Activated naive CD4-positive, alpha-beta T cell treated with anti-CD3 and anti-CD28 coated beads, Interleukin-2, amount 50 U/mL, for 24 hours (primary cell): Measurements from ENCODE around the gene PRR23E.

Source experiments
- H3K27ac Mint-ChIP-seq: one replicate; pipeline ENCODE4 v1.8.0; 2021; ENCODE audit warnings: mild to moderate bottlenecking, mixed read lengths
- H3K27me3 Mint-ChIP-seq: one replicate; pipeline ENCODE4 v1.8.0; 2021; ENCODE audit warnings: mixed read lengths
- H3K36me3 Mint-ChIP-seq: one replicate; pipeline ENCODE4 v1.8.0; 2021; ENCODE audit warnings: mixed read lengths
- H3K4me1 Mint-ChIP-seq: one replicate; pipeline ENCODE4 v1.8.0; 2021; ENCODE audit warnings: mixed read lengths
- H3K4me3 Mint-ChIP-seq: one replicate; pipeline ENCODE4 v1.8.0; 2021; ENCODE audit warnings: mild to moderate bottlenecking, mixed read lengths
- H3K9me3 Mint-ChIP-seq: one replicate; pipeline ENCODE4 v1.8.0; 2021; ENCODE audit warnings: mixed read lengths

The PRR23E gene

DNA sequence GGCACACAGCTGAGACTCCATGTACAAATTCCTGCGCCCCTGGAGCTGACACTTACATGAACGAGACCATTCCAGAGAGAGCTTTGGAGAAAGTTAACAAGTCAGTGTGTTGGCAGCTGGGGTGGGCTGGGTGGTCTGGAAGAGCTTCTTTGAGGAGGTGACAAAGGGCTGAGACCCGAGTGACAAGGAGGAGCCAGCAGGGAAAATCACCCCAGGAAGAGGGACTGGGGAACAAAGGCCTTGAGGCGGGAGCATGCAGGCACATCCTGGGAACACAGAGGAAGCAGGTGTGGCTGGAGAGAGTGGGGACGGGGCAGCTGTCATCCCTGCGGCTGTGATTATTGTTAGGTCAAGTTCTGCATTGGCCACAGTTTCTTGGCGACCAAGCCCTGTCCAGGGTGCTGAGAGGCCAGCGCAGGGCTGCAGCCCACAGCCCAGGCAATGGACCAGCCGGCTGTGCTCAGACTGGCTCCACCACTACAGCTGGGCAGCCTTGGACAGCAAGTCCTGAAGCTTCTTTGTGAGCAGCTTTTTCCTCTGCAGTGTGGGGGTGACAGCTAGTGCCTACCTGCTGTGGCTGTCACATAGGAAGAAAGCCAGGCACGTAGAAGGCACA lies 34.2 kb upstream of the PRR23E start:
- Mint-ChIP-seq H3K9me3 (no peaks in the 10 kb centered on the region), H3K4me3 (no peak overlapping the region), H3K4me1 (no peaks in the 10 kb centered on the region), H3K36me3 (no peaks in the 10 kb centered on the region), H3K27me3 (peaks cover 3% of the 10 kb centered on the region), H3K27ac (no peak overlapping the region)

- Mint-ChIP-seq H3K27ac (no peak overlapping the region), H3K4me1 (no peaks in the 10 kb centered on the region), H3K27me3 (peaks cover 3% of the 10 kb centered on the region), H3K36me3 (no peaks in the 10 kb centered on the region), H3K9me3 (no peaks in the 10 kb centered on the region), H3K4me3 (no peak overlapping the region)
Measured at GRCh38 chr3:127159543-127159942, 33.4 kb upstream of the PRR23E start.

DNA sequence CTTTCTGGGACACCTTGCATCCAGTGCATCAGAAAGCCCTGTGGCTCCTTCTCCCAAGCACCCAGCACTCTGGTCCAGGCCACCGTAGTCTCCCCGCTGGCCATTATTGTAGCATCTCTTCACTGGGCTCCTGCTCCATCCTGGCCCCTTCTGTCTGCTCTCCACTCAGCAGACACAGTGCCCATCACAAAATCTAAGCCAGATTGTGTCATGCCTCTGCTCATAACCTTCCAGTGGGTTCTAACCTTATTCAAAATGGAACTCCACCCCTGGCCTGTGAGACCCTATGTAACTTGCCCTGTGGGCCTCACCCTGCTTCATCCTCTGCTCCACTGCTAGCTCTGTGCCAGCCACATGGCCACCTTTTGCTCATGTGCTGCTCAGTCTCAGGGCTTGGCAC lies 31.7 kb upstream of the PRR23E start:
- H3K27ac Mint-ChIP-seq = no peak overlapping the region
- H3K4me1 Mint-ChIP-seq = no peaks in the 10 kb centered on the region
- no peaks in the 10 kb centered on the region for H3K36me3 Mint-ChIP-seq
- no peaks in the 10 kb centered on the region for H3K9me3 Mint-ChIP-seq
- H3K27me3 Mint-ChIP-seq = peaks cover 3% of the 10 kb centered on the region
- no peak overlapping the region for H3K4me3 Mint-ChIP-seq

- H3K4me1 Mint-ChIP-seq = no peaks in the 10 kb centered on the region
- H3K36me3 Mint-ChIP-seq = no peaks in the 10 kb centered on the region
- H3K4me3 Mint-ChIP-seq = no peak overlapping the region
- H3K27me3 Mint-ChIP-seq = peaks cover 3% of the 10 kb centered on the region
- no peaks in the 10 kb centered on the region for H3K9me3 Mint-ChIP-seq
- no peak overlapping the region for H3K27ac Mint-ChIP-seq
Measured at GRCh38 chr3:127161973-127162579, 30.9 kb upstream of the PRR23E start.

- no peaks in the 10 kb centered on the region for H3K4me1 Mint-ChIP-seq
- H3K27me3 Mint-ChIP-seq = peaks cover 2% of the 10 kb centered on the region
- H3K27ac Mint-ChIP-seq = no peak overlapping the region
- H3K9me3 Mint-ChIP-seq = no peaks in the 10 kb centered on the region
- no peak overlapping the region for H3K4me3 Mint-ChIP-seq
- no peaks in the 10 kb centered on the region for H3K36me3 Mint-ChIP-seq
Measured at GRCh38 chr3:127162947-127163645, 29.8 kb upstream of the PRR23E start.

DNA sequence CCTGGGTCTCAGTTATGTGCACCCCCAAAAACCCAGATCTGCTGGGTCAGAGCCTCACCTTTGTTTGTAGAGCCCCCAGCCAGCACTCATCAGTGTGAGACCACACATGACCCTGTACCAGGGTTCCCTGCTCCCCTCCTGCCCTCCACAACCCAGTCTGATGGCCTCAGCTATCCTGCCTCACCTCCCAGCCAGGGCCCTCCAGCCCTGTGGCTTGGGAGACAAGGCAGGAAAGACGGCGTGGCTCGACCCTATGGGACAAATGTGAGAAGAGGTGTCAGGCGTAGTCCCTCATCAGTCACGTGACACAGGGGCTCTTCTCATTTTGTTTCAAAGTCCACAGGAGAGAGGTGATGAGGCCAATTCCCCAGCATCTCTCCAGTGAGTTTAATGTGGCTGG lies 28.3 kb upstream of the PRR23E start:
- Mint-ChIP-seq H3K4me3 (no peak overlapping the region), H3K9me3 (no peaks in the 10 kb centered on the region), H3K27me3 (no peaks in the 10 kb centered on the region), H3K27ac (no peak overlapping the region), H3K4me1 (no peaks in the 10 kb centered on the region), H3K36me3 (no peaks in the 10 kb centered on the region)

DNA sequence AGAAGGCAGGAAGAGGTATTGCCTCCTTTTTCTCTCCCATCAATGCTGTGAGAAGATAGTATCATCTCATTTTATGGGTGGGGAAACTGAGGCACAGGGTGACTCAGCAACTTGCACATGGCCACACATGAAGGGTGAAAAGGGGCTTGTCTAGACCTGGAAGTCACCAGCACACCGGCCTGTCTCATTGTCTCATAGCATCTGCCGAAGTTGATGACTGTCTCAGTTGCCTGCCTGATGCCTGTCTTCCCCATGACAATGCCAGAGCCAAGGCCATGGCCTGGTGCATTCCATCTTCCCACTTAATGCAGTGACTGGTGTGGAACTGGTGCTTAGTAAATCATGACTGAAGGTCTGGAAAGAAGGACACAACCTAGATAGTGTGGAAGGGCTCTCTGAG lies 27.9 kb upstream of the PRR23E start:
- Mint-ChIP-seq H3K9me3 (no peaks in the 10 kb centered on the region), H3K27me3 (no peaks in the 10 kb centered on the region), H3K27ac (no peak overlapping the region), H3K4me3 (no peak overlapping the region), H3K36me3 (no peaks in the 10 kb centered on the region), H3K4me1 (no peaks in the 10 kb centered on the region)

- Mint-ChIP-seq H3K27me3 (no peaks in the 10 kb centered on the region), H3K27ac (no peak overlapping the region), H3K4me1 (no peaks in the 10 kb centered on the region), H3K36me3 (no peaks in the 10 kb centered on the region), H3K4me3 (no peak overlapping the region), H3K9me3 (no peaks in the 10 kb centered on the region)
Measured at GRCh38 chr3:127165694-127166485, 27.0 kb upstream of the PRR23E start.

- Mint-ChIP-seq H3K36me3 (no peaks in the 10 kb centered on the region), H3K9me3 (no peaks in the 10 kb centered on the region), H3K27me3 (no peaks in the 10 kb centered on the region), H3K4me3 (no peak overlapping the region), H3K27ac (no peak overlapping the region), H3K4me1 (no peaks in the 10 kb centered on the region)
Measured at GRCh38 chr3:127166501-127167065, 26.3 kb upstream of the PRR23E start.

GRCh38 chr3:127167315-127168043 lies 25.5 kb upstream of the PRR23E start:
- no peaks in the 10 kb centered on the region for H3K4me1 Mint-ChIP-seq
- peaks cover 4% of the 10 kb centered on the region for H3K27me3 Mint-ChIP-seq
- no peaks in the 10 kb centered on the region for H3K9me3 Mint-ChIP-seq
- no peaks in the 10 kb centered on the region for H3K36me3 Mint-ChIP-seq
- H3K4me3 Mint-ChIP-seq = no peak overlapping the region
- no peak overlapping the region for H3K27ac Mint-ChIP-seq

DNA sequence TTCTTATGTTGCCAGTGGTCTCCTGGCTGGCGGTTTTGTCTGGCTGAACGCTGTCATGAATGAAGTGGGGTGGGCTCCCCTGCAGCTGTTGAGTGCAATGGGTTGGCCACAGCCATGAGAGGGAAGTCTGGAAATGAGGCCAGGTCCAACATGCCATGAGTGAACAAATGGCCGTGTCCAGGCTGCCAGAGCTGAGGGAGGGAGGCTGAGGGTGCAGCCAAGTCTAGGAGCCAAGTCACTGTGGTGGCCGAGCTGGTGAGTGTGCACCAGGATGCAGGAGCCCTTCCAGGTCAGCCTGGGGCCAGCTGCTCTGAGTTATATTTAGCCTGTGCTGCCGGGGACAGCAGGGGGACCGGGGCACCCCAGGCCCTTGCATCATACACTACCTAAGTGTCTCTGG lies 24.7 kb upstream of the PRR23E start:
- Mint-ChIP-seq H3K27me3 (peaks cover 4% of the 10 kb centered on the region), H3K36me3 (no peaks in the 10 kb centered on the region), H3K4me3 (no peak overlapping the region), H3K9me3 (no peaks in the 10 kb centered on the region), H3K27ac (no peak overlapping the region), H3K4me1 (no peaks in the 10 kb centered on the region)

DNA sequence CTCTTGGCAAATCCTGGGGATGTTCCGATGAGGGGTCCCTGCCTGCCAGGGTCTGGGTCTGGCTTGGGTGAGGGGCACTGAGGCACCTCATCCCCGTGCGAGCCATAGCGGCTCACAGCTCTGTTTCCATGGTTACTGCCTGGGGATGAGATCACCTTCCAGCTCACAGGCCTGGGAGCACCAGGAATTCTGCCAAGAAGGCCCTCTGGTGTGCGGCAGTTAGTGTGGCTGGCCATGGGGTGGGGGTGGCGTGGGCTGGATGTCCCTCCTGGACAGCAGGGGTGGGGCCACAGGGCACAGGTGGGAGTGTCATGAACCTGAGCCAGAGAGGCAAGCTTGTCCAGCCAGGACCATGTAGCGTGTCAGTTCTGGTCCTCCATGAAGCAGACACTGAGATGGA lies 22.1 kb upstream of the PRR23E start:
- Mint-ChIP-seq H3K4me1 (no peaks in the 10 kb centered on the region), H3K27me3 (peaks cover 4% of the 10 kb centered on the region), H3K9me3 (no peaks in the 10 kb centered on the region), H3K36me3 (no peaks in the 10 kb centered on the region), H3K4me3 (no peak overlapping the region), H3K27ac (no peak overlapping the region)

DNA sequence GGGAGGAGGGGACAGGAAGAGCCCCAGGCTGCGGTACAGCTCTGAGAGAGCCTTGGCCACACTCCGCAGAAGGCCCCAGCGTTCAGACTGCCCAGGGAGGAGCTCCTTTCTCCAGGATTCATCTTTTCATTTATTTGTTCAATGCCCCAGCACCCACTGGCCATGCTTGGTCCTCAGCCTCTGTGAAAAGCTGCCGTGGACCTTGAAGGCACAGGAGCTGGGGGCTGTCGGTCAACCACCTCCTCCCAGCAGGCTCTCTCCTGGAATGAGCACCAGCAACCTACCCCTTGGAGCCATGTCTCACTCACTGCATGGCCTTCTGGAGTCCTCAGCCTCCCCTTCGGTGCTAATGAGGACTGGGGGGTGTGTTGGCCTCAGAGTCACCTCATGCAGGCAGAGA lies 21.6 kb upstream of the PRR23E start:
- Mint-ChIP-seq H3K27ac (no peak overlapping the region), H3K36me3 (no peaks in the 10 kb centered on the region), H3K27me3 (peaks cover 4% of the 10 kb centered on the region), H3K4me1 (no peaks in the 10 kb centered on the region), H3K9me3 (no peaks in the 10 kb centered on the region), H3K4me3 (no peak overlapping the region)

DNA sequence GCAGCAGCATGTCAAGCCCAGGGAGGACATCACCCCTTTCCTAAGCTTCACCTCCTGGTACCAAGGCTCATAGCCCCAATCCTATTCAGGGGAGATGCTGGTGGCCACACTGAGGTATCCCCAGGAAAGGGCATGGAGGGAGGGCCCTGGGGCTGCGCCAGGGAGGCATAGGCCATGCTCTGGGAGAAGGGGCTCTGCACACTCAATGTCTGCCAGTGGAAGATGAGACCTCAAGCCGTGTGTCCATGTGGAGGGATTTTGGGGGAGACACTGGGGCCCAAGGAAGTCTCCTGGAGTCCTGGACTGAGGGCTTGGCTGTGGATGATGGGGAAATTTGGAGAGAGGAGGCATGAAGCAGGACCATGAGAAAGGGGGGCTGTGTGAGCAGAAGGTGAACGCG lies 21.2 kb upstream of the PRR23E start:
- H3K4me1 Mint-ChIP-seq = no peaks in the 10 kb centered on the region
- H3K36me3 Mint-ChIP-seq = no peaks in the 10 kb centered on the region
- no peaks in the 10 kb centered on the region for H3K9me3 Mint-ChIP-seq
- peaks cover 4% of the 10 kb centered on the region for H3K27me3 Mint-ChIP-seq
- H3K27ac Mint-ChIP-seq = no peak overlapping the region
- H3K4me3 Mint-ChIP-seq = no peak overlapping the region

- peaks cover 4% of the 10 kb centered on the region for H3K27me3 Mint-ChIP-seq
- H3K4me3 Mint-ChIP-seq = no peak overlapping the region
- H3K27ac Mint-ChIP-seq = no peak overlapping the region
- H3K36me3 Mint-ChIP-seq = no peaks in the 10 kb centered on the region
- no peaks in the 10 kb centered on the region for H3K9me3 Mint-ChIP-seq
- H3K4me1 Mint-ChIP-seq = no peaks in the 10 kb centered on the region
Measured at GRCh38 chr3:127172211-127172610, 20.7 kb upstream of the PRR23E start.
